ENCODE results near the gene GPHN.

GPHN gene

GRCh38 chr14:66992776-66993175 lies 484.8 kb downstream of the GPHN start:
- no peak for TF ChIP-seq FOXP2 (optimal IDR thresholded peaks at IDR 0.05; ENCODE audit: borderline replicate concordance, extremely low read depth, extremely low read length, insufficient read depth)
- no peak for TF ChIP-seq SIN3A (IDR thresholded peaks at IDR 0.05; ENCODE audit: borderline replicate concordance, insufficient read depth, low read length)
- TF ChIP-seq TAF1 (IDR thresholded peaks at IDR 0.05; ENCODE audit: borderline replicate concordance, insufficient read depth, low read length), result no peak
- TF ChIP-seq POLR2AphosphoS5 (IDR thresholded peaks at IDR 0.05; ENCODE audit: low read depth, low read length), result no peak
- TF ChIP-seq, protein P1, sequence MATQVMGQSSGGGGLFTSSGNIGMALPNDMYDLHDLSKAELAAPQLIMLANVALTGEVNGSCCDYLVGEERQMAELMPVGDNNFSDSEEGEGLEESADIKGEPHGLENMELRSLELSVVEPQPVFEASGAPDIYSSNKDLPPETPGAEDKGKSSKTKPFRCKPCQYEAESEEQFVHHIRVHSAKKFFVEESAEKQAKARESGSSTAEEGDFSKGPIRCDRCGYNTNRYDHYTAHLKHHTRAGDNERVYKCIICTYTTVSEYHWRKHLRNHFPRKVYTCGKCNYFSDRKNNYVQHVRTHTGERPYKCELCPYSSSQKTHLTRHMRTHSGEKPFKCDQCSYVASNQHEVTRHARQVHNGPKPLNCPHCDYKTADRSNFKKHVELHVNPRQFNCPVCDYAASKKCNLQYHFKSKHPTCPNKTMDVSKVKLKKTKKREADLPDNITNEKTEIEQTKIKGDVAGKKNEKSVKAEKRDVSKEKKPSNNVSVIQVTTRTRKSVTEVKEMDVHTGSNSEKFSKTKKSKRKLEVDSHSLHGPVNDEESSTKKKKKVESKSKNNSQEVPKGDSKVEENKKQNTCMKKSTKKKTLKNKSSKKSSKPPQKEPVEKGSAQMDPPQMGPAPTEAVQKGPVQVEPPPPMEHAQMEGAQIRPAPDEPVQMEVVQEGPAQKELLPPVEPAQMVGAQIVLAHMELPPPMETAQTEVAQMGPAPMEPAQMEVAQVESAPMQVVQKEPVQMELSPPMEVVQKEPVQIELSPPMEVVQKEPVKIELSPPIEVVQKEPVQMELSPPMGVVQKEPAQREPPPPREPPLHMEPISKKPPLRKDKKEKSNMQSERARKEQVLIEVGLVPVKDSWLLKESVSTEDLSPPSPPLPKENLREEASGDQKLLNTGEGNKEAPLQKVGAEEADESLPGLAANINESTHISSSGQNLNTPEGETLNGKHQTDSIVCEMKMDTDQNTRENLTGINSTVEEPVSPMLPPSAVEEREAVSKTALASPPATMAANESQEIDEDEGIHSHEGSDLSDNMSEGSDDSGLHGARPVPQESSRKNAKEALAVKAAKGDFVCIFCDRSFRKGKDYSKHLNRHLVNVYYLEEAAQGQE (IDR thresholded peaks at IDR 0.05; ENCODE audit: insufficient read depth in 1 of 2, low read depth in 2 of 2, low read length in 2 of 2), result no peak

DNA sequence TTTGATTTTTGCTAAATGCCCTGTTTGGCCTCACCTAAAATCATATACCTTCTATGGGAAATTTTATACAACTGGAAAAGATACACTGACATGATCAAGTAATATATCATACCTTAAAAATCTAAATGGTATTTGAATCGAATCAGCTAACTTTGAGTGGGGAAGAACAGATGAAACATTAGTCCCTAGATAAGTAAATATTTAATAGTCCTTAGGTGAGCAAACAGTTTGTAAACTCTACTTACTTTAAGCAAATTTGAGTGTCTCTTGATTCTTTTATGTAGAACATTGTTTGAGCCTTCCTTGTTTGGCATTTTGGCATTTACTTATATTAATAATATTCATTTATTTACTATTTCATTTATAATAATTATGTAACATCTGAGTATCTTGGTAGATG lies 485.6 kb downstream of the GPHN start:
- TF ChIP-seq, protein P1 (IDR thresholded peaks at IDR 0.05; ENCODE audit: insufficient read depth in 1 of 2, low read depth in 2 of 2, low read length in 2 of 2), result no peak

DNA sequence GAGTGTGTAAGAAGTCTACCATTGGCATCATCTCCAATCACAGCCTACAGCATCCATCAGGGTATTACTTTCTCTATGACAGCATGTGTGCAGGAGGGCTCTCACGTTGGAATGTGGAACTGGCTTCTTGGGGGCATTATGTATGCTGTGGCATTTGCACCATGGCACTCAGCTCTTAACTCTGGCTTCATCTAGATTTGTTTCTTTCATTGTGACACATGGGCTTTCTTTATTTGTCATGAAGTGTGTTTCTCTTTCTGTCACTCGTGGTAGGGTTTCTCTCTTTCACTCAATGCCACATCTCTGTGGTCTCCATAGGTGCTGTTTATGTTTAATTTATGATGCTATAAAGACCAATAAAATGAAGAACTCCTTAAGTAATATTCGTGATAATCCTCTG lies 490.1 kb downstream of the GPHN start:
- TF ChIP-seq, protein P1 (IDR thresholded peaks at IDR 0.05; ENCODE audit: insufficient read depth in 1 of 2, low read depth in 2 of 2, low read length in 2 of 2), result no peak
- TF ChIP-seq FOXP2 (optimal IDR thresholded peaks at IDR 0.05; ENCODE audit: borderline replicate concordance, extremely low read depth, extremely low read length, insufficient read depth), result no peak
- no peak for TF ChIP-seq POLR2AphosphoS5 (IDR thresholded peaks at IDR 0.05; ENCODE audit: low read depth, low read length)
- no peak for TF ChIP-seq SIN3A (IDR thresholded peaks at IDR 0.05; ENCODE audit: borderline replicate concordance, insufficient read depth, low read length)
- no peak for TF ChIP-seq TAF1 (IDR thresholded peaks at IDR 0.05; ENCODE audit: borderline replicate concordance, insufficient read depth, low read length)

DNA sequence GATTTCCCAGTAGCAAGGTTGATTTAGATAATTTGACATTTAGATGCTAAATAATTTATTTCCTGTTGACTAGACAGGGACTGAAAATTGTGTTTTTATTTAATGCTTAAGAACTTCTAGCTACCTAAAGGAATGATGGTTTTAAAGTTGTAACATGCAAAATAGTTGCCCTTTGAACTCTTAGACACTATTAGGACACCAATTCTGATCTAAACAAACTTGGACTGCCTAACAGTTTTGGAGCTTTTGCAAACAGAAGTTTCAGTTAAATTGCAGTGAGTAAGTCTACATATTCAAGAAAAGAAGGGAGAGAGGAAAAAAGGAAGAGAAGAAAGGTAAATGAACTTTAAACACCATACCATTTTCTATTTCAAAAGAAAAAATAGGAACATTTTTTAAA lies 492.0 kb downstream of the GPHN start:
- TF ChIP-seq TAF1 (IDR thresholded peaks at IDR 0.05; ENCODE audit: borderline replicate concordance, insufficient read depth, low read length), result no peak
- TF ChIP-seq, protein P1 (IDR thresholded peaks at IDR 0.05; ENCODE audit: insufficient read depth in 1 of 2, low read depth in 2 of 2, low read length in 2 of 2), result no peak
- no peak for TF ChIP-seq SIN3A (IDR thresholded peaks at IDR 0.05; ENCODE audit: borderline replicate concordance, insufficient read depth, low read length)
- no peak for TF ChIP-seq POLR2AphosphoS5 (IDR thresholded peaks at IDR 0.05; ENCODE audit: low read depth, low read length)
- no peak for TF ChIP-seq FOXP2 (optimal IDR thresholded peaks at IDR 0.05; ENCODE audit: borderline replicate concordance, extremely low read depth, extremely low read length, insufficient read depth)

DNA sequence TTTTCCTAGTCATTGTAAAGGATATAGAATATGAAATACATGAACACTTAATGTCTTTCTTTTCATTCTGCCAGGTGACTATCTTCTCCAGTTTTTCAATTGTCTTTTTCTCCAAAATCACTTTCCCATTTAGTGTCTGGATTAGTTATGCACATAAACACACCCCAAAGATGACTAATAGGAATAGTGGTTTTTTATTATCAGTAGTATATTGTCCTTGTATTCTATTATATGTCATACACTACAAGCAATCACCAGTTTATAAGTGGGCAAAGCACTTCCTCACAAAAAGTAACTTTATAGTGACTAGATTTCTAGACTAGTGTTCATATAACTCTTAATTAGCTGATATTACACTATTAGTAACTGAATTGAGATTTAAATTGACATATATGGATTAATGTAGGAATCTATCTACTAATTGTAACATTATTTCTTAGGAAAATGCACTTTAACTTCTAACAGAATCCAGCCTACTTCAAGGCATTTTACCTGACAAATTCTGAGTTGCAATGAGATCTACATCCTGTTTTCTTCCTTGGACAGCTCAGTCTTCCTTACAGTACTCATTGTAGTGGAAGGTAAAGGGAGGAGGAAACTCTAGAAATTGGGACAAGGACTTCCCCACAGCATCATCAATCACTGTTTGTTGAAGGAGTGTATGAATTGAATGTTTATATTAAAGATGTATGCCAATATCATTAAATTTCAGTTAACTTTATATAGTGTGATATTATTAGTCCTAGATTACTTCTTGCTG lies 495.2 kb downstream of the GPHN start:
- TF ChIP-seq SIN3A (IDR thresholded peaks at IDR 0.05; ENCODE audit: borderline replicate concordance, insufficient read depth, low read length) (no peak), POLR2AphosphoS5 (IDR thresholded peaks at IDR 0.05; ENCODE audit: low read depth, low read length) (no peak), TAF1 (IDR thresholded peaks at IDR 0.05; ENCODE audit: borderline replicate concordance, insufficient read depth, low read length) (no peak), FOXP2 (optimal IDR thresholded peaks at IDR 0.05; ENCODE audit: borderline replicate concordance, extremely low read depth, extremely low read length, insufficient read depth) (no peak)
- TF ChIP-seq, protein P1 (IDR thresholded peaks at IDR 0.05; ENCODE audit: insufficient read depth in 1 of 2, low read depth in 2 of 2, low read length in 2 of 2), result no peak

Measured in PFSK-1 (cell line).